ENCODE data around the gene PPP1R16B.

PPP1R16B gene

DNA sequence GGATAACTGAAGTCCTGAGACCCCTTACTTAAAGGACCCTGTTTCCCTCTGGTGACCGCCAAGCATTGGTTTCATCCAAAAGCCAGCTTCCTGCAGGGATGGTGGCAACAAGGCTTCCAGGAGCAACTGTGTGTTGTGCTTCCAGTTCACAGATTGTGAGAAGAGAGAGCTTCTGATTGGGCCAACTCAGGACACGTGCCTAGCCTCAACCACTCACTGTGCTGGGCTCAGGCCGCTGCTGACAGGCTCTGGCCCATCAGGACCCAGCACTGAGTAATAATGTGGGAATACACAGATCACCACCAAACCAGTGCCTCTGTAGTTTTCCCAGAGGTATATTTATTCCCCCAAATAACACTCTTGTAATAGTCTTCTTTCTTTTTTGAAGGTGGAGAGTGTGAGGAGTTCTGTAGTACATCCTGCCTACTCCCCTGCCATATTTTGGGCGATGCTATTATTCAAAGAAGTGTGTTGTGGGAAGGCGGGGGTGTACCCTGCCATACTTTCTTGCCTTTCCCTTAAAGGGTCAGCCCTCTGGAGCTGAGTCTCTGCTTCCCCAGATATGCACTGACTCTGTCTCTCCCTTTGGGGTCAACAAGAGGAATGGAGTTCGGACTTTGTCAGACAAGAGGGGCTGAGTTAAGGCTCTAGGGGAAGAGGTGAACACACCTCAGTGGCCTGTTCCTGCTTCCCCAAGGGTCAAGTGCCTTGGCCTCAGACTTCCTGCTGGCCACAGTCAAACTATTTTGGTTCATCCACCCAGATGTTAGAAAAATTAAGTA lies 23.2 kb downstream of the PPP1R16B start:
- DNase-seq = no peak

DNA sequence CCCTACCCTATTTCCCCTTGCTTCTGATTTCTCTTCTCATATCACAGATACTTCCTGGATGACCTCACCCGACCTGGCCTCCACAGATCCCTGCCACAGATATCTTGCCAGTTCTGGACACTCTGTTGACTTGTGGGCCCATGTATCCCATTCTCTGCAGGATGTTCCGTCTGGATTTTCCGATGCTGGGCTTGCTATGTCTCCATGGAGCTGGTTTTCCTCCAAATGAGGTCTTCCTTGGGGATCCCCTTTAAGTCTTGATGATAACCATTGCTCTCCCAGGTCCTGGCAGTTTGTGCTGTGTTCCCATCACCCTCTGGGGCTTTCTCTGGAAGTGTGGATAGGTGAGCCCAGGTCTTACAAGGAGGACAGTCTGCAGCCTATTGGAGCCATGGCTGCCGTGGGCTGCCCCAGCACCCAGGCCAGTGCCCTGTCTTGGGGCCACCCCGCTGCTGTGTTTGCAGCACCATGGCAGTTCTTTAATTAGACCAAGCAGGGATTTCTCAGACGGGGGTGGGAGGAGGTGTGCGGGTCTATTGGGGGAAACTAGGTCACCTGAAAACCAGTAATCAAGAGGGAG lies 23.9 kb downstream of the PPP1R16B start:
- no peak for DNase-seq

DNA sequence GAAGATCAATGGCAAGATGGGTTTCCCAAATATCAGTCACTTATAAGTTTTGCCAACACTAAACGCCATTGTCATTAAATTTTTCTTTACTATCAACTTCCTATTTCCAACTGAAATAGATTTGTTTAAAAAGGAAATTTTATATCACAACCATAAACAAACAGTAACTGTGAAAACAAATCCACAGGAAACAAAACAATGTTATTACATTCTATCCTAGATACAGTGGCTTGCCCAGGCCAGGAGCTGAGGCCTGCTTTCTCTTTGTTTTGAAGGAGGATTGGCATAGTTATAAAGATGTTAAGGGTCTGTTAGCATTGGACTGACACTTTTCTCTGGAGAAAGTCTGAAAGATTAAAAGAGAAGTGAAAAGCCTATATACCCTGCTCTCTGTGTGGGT lies 24.9 kb downstream of the PPP1R16B start:
- no peak for DNase-seq

DNA sequence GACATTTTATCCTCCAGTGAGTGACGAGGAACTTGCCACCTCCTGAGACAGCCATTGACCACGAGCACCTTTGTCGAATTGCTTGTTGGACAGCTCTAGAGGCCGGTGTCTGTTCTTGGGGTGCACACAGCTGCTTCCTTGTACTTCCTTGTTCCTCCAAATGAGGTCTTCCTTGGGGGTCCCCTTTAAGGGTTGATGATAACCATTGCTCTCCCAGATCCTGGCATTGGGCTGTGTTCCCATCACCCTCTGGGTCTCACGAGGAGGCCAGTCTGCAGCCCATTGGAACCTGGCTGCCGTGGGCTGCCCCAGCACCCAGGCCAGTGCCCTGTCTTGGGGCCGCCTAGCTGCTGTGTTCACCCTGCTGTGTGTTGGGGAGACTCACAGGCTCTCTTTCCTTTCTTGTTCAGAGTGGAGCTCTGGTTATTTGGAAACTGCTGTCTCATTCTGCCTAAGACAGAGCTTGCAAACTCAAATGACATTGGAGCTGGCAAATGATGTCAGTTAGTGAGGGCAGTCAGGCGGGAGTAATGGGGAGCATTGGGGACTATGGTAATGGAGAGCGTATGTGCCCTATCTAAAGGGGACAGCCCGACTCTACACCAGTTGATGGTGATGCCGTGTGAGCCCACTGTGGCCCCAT lies 25.7 kb downstream of the PPP1R16B start:
- no peak for DNase-seq

DNA sequence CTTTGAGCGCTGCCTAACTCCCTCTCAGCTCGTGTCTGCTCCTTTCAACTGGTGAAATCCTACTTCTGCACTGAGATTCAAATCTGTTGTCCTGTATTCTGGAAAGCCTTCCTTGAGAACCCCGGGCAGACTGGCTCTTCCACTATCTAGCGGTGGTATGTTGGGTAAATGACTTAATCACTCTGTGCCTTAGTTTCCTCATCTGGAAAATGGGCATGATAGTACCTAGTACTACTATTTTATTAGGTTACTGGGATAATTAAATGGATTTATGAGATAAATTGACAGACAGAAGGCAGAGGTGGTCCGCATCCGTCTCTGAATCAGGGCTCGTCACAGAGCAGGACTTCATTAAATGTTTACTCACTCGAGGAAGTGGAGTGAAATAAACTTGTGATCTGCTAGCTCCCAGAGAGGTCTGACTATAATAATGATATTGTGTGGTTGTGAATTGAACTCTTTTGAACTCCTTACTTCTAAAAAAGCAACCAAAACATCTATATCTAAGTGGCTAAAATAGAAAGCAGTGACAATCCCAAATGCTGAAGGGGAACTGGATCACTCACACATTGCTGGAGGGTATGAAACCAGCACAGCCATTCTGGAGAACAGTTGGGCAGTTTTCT lies 26.6 kb downstream of the PPP1R16B start:
- DNase-seq = no peak

DNA sequence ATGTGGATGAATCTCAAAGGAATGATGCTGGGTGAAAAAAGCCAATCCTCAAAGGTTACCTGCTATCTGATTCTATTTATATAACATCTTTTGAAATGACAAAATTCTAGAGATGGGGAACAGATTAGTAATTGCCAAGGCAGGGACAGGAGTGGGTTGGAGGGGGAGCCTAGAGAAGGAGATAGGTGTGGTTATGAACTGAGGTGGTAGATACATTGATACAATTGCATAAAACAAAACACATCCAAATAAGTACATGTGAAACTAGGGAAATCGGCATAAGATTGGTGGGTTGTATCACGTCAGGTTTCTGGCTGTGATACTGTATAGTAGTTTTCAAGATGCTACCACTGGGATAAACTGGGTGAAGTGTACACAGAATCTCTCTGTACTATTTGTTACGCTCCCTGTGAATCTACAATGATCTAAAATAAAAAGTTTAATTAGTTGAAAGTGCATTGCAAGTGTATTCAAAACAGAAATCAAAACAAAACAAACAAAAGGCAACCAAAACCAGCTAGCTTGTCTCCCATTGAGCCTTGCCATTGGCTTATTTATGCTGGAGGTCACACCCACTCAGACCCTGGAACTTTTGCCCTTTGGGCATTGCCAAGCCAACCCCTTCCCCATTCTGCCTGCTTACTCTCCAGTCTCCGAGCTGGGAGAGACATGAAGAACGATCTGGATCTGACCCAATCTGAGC lies 27.8 kb downstream of the PPP1R16B start:
- DNase-seq = no peak

DNA sequence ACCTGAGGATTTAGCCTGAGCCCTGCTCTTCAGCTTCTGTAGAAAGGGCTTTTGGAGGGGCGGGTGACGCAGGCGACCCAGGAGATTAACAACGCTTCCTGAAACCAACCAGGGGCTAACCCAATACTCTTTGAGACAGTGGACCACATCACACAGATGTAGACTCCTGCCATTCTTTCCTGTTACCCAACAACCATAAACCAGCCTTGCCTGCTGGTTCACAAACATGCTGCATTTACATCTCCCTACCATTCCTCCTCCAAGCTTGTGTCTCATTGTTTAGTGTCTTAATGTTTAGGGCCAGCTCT lies 28.3 kb downstream of the PPP1R16B start:
- DNase-seq = no peak

DNA sequence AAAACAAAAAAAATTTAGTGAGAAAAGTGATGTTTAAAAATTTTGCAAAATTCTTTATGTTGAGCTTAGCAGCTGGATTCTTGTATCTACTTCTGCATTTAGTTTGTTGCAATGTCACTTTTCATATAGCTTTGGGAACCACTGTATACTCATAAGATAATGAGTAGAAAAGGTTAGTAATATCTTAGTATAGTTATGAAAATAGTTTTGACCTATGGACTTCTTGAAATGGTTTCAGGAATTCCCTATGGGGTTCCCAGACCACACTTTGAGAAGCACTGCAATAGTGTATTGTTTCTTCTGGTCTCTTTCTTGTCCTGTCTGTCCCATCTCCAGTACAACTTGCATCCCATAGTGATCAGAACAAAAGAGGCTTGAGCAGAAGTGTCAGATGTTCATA lies 29.4 kb downstream of the PPP1R16B start:
- no peak for DNase-seq

DNA sequence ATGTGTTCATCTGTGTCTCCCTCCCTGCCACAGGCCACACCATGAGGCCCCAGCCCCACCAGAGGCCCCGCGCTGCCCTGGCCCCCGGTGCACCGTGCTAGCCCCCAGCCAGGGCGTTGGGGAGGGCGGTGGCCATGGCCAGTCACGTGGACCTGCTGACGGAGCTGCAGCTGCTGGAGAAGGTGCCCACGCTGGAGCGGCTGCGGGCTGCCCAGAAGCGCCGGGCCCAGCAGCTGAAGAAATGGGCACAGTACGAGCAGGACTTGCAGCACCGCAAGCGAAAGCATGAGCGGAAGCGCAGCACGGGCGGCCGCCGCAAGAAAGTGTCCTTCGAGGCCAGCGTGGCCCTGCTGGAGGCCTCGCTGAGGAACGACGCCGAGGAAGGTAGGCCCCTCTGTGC lies 30.3 kb downstream of the PPP1R16B start:
- no peak for DNase-seq

DNA sequence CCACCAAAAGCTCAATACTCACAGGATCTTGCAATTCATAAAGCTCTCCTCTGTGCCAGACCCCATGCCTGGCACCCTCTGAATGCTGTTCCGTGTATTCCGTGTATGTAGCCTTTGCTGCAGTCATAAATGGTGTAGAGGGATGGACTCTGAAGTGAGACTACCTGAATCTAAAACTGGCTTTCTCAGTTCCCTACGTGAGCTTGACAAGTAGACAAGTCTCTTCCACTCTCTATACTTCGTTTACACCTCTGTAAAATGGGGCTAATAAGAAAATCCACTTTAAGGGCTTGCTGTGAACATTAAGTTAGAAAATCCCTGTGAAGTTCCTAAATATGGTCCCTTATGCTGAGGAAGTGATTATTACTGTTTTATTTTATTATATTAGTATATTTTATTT lies 31.5 kb downstream of the PPP1R16B start:
- DNase-seq = no peak

DNA sequence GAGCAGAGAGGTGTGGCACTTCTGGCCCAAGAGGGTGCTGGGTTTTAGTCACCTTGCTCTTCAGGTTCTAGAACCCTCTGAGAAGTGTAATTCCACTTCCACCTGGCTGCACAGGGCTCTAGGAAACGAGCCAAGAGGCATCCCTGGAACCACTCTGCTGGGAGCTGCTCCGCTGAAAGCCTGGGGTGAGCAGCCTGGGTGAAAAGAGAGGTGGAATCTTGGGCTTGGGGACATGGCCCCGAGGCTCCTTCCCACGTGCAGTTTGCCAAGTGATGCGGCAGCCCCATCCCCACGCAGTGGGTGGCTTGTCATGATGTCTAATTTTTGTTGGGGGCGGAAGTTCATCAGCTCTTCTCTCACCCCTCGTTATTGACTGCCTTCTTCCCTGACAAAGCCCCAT lies 32.8 kb downstream of the PPP1R16B start:
- no peak for DNase-seq

DNA sequence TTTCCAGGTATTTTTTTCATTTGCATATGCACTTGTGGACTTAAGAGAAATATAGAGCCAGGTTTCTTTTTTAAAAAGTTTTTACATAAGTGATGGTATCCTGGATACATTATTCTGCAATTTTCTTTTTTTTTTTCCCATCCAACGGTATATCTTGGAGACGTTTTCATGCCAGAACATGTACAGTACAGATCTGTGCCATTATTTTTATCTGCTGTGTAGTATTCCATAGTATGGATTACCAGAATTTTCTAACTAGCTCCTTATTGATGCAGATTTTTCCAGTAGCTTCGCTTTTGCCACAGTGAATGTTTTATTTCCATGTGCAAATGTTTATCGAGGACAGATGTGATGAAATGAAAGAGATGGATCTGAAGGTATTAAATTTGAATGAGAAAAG lies 34.1 kb downstream of the PPP1R16B start:
- DNase-seq = no peak

DNA sequence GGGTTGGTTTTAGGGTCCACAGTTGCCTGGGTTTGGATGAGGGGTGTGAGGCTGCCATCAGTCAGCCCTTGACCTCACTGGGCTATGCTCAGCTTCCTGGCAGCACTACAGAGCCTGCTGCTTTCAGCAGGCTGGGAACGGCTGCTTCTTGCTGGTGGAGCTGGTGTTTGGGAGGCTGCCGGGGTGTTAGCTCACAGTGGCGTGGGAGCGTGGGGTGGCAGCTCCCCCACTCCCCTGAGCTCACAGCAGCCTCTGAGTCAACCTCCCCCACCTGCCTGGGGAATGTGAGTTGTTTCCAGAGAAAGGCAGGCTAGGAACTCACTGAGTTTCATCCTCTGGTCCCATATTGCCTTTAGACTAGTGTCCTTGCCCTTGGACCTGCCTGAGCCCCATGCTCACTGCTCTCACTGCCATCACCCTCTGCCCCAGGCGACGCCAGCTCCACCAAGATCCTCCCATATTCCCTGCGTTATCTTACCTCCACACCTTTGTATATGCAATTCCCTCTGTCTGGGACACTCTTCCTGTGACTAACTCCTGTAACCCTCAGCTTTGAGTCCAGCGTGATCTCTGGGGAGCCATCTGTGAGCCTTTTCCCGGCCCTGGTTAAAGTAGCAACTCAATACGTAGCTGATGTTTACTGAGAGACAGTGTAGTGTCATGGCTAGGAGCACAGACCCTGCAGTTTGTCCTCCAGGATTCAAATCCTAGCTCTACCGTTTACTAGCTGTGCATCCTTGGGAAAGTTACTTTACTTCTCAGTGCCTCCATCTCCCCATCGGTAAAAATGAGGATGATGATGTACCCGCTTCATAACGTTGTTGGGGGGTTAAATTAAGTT lies 34.8 kb downstream of the PPP1R16B start:
- DNase-seq = no peak

DNA sequence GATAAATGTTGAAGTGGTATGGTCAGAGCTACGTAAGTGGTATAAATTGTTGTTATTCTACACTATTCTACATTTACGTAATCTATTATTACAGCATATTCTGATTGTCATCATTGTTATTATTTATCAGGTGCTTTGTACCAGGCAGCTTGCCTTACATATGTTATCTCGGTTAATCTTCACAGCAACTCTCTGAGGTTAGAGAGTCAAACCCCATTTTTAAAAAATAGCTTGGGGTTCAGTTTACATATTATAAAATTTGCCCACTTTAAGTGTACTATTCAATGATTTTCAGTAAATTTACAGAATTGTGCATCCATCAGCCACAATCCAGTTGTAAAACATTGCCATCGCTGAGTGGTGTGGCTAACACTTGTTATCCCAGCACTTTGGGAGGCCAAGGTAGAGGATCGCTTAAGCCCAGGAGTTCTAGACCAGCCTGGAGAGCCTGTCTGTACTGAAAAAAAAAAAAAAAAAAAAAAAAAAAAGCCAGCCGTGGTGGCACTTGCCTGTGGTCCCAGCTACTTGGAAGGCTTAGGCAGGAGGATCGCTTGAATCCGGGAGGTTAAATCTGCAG lies 35.5 kb downstream of the PPP1R16B start:
- no peak for DNase-seq

DNA sequence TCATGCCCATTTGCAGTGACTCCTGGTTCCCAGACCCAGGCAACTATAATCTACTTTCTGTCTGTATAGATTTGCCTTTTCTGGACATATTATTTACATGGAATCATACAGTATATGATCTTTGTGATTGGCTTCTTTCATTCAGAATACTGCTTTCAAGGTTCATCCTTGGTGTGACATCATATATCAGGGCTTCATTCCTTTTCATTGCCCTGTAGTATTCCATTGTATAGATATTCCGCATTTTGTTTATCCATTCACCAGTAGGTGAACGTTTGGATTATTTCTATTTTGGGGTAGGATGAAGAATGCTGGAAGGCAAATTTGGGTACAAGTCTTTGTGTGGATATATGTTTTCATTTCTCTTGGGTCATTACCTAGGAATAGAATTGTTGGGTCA lies 36.1 kb downstream of the PPP1R16B start:
- no peak for DNase-seq

DNA sequence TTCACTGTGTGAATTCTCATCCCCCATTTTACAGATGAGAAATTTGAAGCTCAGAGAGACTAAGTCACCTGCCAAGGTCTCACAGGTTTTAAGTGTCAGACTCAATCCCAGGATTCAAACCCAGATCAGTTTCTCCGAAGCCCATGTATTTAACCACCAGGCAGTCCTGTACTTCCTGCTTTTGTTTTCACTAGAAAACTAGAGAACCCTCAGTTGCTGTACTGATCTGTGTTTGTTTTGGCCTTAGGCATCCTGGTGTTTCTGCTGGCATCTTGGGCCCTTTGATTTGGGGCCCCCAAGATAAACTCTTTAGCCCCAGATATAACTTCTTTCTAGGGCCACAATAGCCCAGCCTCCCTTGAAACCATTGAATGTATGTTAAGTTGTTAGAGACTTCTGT lies 36.5 kb downstream of the PPP1R16B start:
- DNase-seq = no peak

DNA sequence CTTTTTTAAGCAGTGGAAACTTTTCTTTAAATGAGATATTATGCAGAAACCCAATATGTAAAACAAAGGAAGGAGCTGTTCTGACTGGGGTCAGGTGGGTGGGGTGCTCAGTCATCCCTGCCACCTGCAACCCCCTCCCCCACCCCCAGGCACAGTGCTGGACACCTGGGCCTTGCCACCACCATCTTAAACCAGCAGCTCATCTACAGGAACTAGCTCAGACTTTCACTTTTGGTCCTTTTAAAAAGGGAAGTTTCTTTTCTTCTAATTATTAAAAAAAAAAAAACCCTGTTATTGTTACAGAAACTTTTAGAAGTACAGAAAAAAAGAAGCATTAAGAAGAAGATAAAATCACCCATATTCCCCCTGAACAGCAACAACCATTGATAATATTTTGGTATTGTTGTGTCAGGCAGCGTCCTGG lies 37.1 kb downstream of the PPP1R16B start:
- DNase-seq = no peak

DNA sequence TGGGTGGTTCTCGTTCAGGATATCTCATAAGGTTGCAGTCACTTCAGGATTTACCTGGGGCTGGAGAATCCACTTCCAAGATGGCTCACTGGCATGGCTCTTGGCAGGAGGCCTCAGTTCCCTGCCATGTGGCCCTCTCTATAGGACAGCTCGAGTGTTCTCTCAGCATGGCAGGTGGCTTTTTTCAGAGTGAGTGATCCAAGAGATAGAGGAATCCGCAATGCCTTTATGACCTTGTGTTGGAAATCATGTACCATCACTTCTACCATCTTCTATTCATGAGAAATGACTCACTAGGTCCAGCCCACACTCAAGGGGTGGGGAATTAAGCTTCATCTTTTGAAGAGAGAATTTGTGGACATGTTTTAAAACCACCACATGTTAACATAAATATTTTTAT lies 37.8 kb downstream of the PPP1R16B start:
- DNase-seq = no peak

DNA sequence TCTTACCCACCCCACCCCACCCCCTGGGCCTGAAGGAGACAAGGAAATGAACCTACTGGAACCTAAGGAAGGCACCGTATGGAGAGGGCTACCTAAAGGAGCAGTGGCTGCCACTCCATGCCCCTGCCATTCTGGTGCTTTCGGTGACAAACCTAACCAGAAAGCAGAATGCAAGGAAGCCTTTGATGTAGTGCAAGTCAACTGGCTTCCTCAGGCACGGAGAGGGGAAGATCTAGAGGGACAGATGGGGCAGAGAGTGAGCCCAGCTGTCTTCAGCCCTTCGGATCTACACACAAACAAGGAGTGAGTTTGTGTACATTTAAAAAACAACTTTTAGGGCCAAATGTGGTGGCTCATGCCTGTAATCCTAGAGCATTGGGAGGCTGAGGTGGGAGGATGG lies 39.5 kb downstream of the PPP1R16B start:
- no peak for DNase-seq

DNA sequence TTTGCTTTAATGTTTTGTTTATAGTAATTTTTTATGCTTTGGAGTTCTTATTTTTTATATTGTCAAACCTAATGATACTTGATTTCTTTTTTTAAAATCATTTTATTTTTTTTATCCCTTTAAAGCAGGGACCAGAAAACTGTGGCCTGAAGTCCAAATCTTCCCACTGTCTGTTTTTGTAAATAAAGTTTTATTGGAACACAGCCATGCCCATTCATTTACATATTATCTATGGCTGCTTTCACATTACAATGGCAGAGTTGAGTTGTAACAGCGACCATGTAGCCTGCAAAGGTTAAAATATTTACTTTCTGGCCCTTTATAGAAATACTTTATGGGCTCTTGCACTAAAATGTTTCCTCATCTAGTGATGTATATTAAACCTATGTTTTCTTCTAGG lies 42.3 kb downstream of the PPP1R16B start:
- no peak for DNase-seq

DNA sequence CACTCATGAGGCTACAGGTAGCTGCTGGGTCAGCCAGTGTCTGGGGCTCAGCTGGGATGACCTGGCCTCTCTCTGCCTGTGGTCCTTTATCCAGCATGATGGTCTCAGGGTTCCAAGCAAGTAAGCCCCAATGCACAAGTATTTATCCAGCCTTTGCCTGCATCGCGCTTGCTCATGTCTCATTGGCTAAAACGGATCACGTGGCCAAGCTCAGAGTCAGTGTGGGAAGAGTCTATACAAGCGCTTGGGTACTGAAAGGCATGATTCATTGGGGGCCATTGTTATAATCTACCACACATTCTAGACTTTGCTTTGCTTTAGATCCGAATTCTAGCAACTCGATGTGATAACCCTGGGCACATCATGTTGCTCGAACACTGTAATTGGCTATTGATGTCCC lies 48.3 kb downstream of the PPP1R16B start:
- DNase-seq = no peak

DNA sequence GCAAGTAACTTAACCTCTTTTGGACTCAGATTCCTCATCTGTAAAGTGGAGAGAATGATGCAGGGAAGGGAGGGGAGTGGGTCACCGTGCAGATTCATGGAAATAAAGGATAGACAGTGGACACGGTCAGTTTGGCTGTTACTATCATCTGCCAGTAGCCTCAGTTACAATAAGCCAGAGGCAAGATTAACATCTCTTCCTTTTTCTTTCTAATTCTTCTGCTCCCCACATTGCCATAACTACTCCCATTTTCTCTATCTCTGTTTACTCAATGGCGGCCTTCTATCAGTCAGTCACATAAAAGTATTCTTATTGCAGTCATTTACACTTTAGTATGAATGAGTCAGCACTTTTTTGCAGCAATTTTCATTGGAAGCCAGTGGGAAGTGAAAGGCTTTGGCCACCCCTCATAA lies 49.2 kb downstream of the PPP1R16B start:
- no peak for DNase-seq

Measured in activated effector memory CD4-positive, alpha-beta T cell treated with Interleukin-2 at 50 U/mL for 16 hours (primary cell).